ENCODE data around the gene MACIR. TPM values are rescaled to one million over a fixed set of nuclear protein-coding genes. Genes with fewer than 3 reads are reported as not detected.

Gene MACIR
- total and polyA plus RNA-seq, 2 donors (not counting 1 experiment from before 2014, with no cell fraction given), result 3.5 to 7.3 TPM

GRCh38 chr5:103245761-103246160, 12.8 kb upstream of the MACIR start:
- H3K4me3 ChIP-seq (replicated peaks in 1 of 4; ENCODE audit: control extremely low read depth in 1 of 4, insufficient read depth in 1 of 4, low read depth in 3 of 4, low read length in 4 of 4), result no peak overlapping the region
- H4K20me1 ChIP-seq (ENCODE audit: control insufficient read depth, extremely low read depth, insufficient read depth, low read length), result no peaks in the 10 kb centered on the region
- H3K27ac ChIP-seq (ENCODE audit: insufficient read depth, low read length), result no peak overlapping the region
- H3K9ac ChIP-seq (ENCODE audit: insufficient read depth, low read length), result no peak overlapping the region
- no peak overlapping the region for H2AFZ ChIP-seq (ENCODE audit: low read length)
- TF ChIP-seq EZH2 (IDR thresholded peaks at IDR 0.05; ENCODE audit: low read length, missing control alignments) (no peak), CTCF (conservative IDR thresholded peaks at IDR 0.05 in 1 of 2, IDR thresholded peaks at IDR 0.05 in 1 of 2; ENCODE audit: low read depth in 1 of 2, low read length in 2 of 2) (no peak)
- H3K4me1 ChIP-seq (ENCODE audit: control insufficient read depth, extremely low read depth, insufficient read depth, low read length), result no peaks in the 10 kb centered on the region
- peaks cover 2% of the 10 kb centered on the region for H3K27me3 ChIP-seq (ENCODE audit: control insufficient read depth, insufficient read depth, low read length)
- DNase-seq (ENCODE audit: low read depth in 2 of 2), result no peak
- H3K9me3 ChIP-seq (ENCODE audit: control insufficient read depth, insufficient read depth, low read depth, low read length), result no peaks in the 10 kb centered on the region
- H3K36me3 ChIP-seq (ENCODE audit: control insufficient read depth, insufficient read depth, low read length), result no peaks in the 10 kb centered on the region
- no peaks in the 10 kb centered on the region for H3K79me2 ChIP-seq (ENCODE audit: control insufficient read depth, insufficient read depth, low read length)
- H3K4me2 ChIP-seq (ENCODE audit: extremely low read depth, insufficient read depth, low read length), result no peak overlapping the region

DNA sequence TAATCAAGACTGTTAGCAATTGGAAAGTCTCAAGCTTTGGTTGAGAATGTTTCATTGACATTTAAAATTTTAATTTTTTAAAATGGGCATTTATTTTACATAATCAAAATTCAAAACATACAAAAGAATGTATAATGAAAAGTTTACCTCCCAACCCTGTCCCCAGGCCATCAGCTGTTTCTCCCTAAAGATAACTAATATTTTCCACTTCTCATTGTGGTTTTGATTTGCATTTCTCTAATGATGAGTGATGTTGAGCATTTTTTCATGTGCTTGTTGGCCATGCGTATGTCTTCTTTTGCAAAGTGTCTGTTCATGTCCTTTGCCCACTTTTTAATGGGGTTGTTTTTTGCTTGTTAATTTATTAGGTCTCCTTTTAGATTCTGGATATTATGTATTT, 11.4 kb upstream of the MACIR start:
- TF ChIP-seq CTCF (conservative IDR thresholded peaks at IDR 0.05 in 1 of 2, IDR thresholded peaks at IDR 0.05 in 1 of 2; ENCODE audit: low read depth in 1 of 2, low read length in 2 of 2), result no peak
- TF ChIP-seq EZH2 (IDR thresholded peaks at IDR 0.05; ENCODE audit: low read length, missing control alignments), result no peak
- Histone ChIP-seq H3K27ac (ENCODE audit: insufficient read depth, low read length) (no peak overlapping the region), H3K4me2 (ENCODE audit: extremely low read depth, insufficient read depth, low read length) (no peak overlapping the region), H3K4me1 (ENCODE audit: control insufficient read depth, extremely low read depth, insufficient read depth, low read length) (no peaks in the 10 kb centered on the region), H3K36me3 (ENCODE audit: control insufficient read depth, insufficient read depth, low read length) (no peaks in the 10 kb centered on the region), H2AFZ (ENCODE audit: low read length) (no peak overlapping the region), H3K79me2 (ENCODE audit: control insufficient read depth, insufficient read depth, low read length) (no peaks in the 10 kb centered on the region), H3K9me3 (ENCODE audit: control insufficient read depth, insufficient read depth, low read depth, low read length) (no peaks in the 10 kb centered on the region), H3K27me3 (ENCODE audit: control insufficient read depth, insufficient read depth, low read length) (peaks cover 2% of the 10 kb centered on the region), H3K4me3 (replicated peaks in 1 of 4; ENCODE audit: control extremely low read depth in 1 of 4, insufficient read depth in 1 of 4, low read depth in 3 of 4, low read length in 4 of 4) (no peak overlapping the region), H4K20me1 (ENCODE audit: control insufficient read depth, extremely low read depth, insufficient read depth, low read length) (no peaks in the 10 kb centered on the region), H3K9ac (ENCODE audit: insufficient read depth, low read length) (no peak overlapping the region)
- no peak for DNase-seq (ENCODE audit: low read depth in 2 of 2)

- Histone ChIP-seq H3K36me3 (ENCODE audit: control insufficient read depth, insufficient read depth, low read length) (no peaks in the 10 kb centered on the region), H3K27me3 (ENCODE audit: control insufficient read depth, insufficient read depth, low read length) (peaks cover 2% of the 10 kb centered on the region), H3K4me3 (replicated peaks in 1 of 4; ENCODE audit: control extremely low read depth in 1 of 4, insufficient read depth in 1 of 4, low read depth in 3 of 4, low read length in 4 of 4) (no peak overlapping the region), H3K79me2 (ENCODE audit: control insufficient read depth, insufficient read depth, low read length) (no peaks in the 10 kb centered on the region), H3K9ac (ENCODE audit: insufficient read depth, low read length) (no peak overlapping the region), H3K27ac (ENCODE audit: insufficient read depth, low read length) (no peak overlapping the region), H3K4me2 (ENCODE audit: extremely low read depth, insufficient read depth, low read length) (no peak overlapping the region), H3K4me1 (ENCODE audit: control insufficient read depth, extremely low read depth, insufficient read depth, low read length) (no peaks in the 10 kb centered on the region), H2AFZ (ENCODE audit: low read length) (no peak overlapping the region), H3K9me3 (ENCODE audit: control insufficient read depth, insufficient read depth, low read depth, low read length) (no peaks in the 10 kb centered on the region), H4K20me1 (ENCODE audit: control insufficient read depth, extremely low read depth, insufficient read depth, low read length) (no peaks in the 10 kb centered on the region)
- TF ChIP-seq CTCF (conservative IDR thresholded peaks at IDR 0.05 in 1 of 2, IDR thresholded peaks at IDR 0.05 in 1 of 2; ENCODE audit: low read depth in 1 of 2, low read length in 2 of 2) (no peak), EZH2 (IDR thresholded peaks at IDR 0.05; ENCODE audit: low read length, missing control alignments) (no peak)
- no peak for DNase-seq (ENCODE audit: low read depth in 2 of 2)
Measured at GRCh38 chr5:103249068-103249467, 9.5 kb upstream of the MACIR start.

All from fibroblast of lung (primary cell).